T-helper 1 cell treated with Interleukin-12 subunit alpha and Interleukin-12 subunit beta and Interleukin-4 antibody, amounts not matched to agents 30 ng/mL and 1 ng/mL, for 36 hours (primary cell): ENCODE data around the gene RNFT2. TPM values are rescaled to one million over a fixed set of nuclear protein-coding genes. Genes with fewer than 3 reads are reported as not detected.

Source experiments
- intact Hi-C: fragments of 100-400 bp; cut with micrococcal nuclease; formaldehyde crosslinking; loops from one replicate; pipeline ENCODE4 v1.15.1; 2024
- total RNA-seq: library from RNA; stranded (reverse); gene quantifications from 2 replicates; pipeline ENCODE4 v1.2.3, GENCODE V29; 2022

The RNFT2 gene
- total RNA-seq: 7.5 and 10.0 TPM in 2 replicates

- intact Hi-C loops: loop anchor here (1.0 to 5.0 kb wide), 15 partner anchors 35 to 1639 kb away; partner anchors contain the start of genes FBXW8, MAP1LC3B2, MED13L and SUDS3
Observed at GRCh38 chr12:116737774-116738657, at the start of gene RNFT2, which contains the start of gene SPRING1. Gene RNFT2, plus strand, starts transcription at chr12:116738315. Its CDS starts 2,183 bp downstream, at chr12:116740498. Gene SPRING1, minus strand, starts transcription at chr12:116738069. Its CDS starts 169 bp downstream, at chr12:116737900.

- intact Hi-C loops: no loop called here
Observed at GRCh38 chr12:116689521-116689920, 48.6 kb upstream of the RNFT2 start.

DNA sequence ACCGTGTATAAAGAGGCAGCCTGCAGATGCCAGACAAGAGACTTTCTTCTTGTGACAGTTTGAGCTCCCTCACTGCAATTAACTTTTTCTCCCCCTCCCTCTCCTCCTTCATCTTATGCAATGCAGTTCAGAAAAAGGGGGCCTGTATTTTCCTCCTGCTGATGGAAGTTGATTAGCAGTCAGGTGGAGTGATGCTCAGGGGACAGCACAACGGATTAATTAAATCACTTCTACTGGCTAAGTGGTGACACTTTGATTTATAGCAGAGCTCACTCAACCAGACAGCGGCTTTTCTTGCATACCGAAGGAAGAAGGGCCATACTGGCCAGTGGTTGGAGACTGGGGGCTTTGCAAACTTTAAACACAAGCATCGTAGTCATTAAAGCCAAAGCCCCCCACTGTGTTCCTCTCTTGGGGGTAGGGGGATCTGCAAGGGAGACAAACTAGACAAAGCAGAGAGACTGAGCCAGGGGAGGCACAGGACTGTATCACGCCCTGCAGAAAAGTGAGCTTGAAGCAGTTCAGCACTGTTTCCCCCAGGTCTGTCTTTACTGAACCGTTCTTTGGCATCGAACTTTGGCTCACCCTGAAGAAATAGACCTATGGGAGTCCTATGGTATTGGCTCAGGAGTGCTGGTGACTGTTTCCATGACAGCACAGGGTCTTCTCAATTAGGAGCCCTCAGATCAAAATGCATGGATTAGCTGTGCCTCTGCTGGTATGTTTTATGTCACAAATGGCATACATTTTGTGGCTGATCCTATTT lies 48.0 kb upstream of the RNFT2 start:
- intact Hi-C loops: no loop called here

DNA sequence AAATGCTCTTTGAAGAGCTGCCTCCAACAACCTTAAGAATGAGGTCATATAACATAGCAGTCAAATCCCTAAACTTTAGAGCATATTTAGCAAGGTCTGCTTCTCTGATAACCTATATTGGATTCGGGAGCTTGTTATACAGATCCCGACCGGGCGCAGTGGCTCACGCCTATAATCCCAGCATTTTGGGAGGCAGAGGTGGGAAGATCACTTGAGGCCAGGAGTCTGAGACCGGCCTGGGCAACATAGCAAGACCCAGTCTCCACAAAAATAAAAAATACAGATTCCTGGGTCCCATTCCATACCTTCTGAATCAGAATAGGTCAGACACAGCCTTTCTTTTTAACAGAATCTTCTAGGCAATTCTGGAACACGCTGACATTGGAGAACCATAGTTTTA lies 46.9 kb upstream of the RNFT2 start:
- intact Hi-C loops: no loop called here

GRCh38 chr12:116691636-116692035 lies 46.5 kb upstream of the RNFT2 start:
- intact Hi-C loops: no loop called here

DNA sequence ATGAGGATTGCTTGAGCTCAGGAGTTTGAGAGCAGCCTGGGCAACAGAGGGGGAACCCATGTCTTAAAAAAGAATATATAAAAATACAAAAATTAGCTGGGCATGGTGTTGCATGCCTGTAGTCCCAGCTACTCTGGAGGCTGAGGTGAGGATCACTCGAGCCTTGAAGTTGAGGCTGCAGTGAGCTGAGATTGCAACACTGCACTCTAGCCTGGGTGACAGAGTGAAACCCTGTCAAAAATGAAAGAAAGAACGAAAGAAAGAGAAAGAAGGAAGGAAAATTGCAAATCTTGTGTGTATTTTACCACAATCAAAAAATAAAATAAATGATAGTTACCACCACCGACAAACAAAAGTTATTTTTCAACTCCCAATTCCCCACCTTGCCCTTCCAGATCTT lies 45.5 kb upstream of the RNFT2 start:
- intact Hi-C loops: no loop called here

- intact Hi-C loops: no loop called here
Observed at GRCh38 chr12:116693286-116694227, 44.6 kb upstream of the RNFT2 start.

DNA sequence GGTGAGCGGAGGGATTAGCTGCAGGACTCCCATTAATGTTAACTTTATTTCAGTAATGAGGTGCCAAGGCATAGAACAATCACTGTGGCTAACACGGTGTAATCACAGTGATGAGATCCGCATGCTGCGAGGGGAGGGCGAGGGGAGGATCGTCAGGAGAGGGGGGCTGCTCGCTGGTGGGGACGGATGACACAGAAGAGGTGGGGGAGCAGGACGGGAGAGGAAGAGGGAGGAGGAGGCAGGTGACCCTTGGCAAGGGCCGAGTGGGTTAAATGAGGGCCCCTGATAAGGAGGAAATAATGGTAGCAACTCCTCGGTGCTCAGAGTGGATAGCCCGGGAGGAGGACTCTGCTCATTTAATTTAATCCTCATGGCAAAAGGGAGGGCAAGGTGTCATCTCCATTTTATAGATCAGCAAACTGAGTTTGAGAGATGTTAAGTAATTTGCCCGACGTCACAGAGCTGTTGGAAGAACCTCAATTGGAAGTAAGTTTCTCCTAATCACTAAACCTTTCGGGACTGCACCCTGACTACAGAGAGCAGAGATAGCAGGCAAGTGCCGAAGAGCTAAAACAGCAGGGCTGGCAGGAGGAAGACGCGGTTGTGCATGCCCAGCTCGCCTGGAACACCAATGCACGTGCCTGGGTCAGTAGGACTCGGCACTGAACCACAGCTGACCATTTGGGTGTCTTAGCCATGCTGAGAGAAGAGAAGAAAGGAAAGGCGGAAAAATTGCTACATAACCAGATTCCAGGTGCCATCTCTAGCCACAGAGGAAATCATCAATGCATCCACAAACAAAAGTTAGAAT lies 43.3 kb upstream of the RNFT2 start:
- intact Hi-C loops: no loop called here

- intact Hi-C loops: no loop called here
Observed at GRCh38 chr12:116695464-116695725, 42.7 kb upstream of the RNFT2 start.

DNA sequence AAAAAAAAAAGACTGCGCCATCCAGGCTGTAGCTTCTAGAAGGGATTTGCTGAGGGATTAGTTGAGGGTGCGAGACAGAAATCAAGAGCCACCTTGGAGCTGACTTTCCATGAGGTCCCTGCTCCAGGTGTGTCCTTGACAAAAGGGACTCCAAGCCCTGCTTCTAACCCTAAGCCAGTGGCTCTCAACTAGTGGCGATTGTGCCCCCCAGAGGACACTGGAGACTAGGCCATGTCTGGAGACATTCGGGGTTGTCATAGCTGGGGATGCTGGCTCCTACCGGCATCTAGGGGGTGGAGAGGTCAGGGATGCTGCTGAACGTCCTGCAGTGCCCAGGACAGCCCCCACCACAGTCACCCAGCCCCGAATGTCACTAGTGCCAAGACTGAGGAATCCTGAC lies 40.8 kb upstream of the RNFT2 start:
- intact Hi-C loops: no loop called here

GRCh38 chr12:116697716-116698115 lies 40.4 kb upstream of the RNFT2 start:
- intact Hi-C loops: no loop called here

DNA sequence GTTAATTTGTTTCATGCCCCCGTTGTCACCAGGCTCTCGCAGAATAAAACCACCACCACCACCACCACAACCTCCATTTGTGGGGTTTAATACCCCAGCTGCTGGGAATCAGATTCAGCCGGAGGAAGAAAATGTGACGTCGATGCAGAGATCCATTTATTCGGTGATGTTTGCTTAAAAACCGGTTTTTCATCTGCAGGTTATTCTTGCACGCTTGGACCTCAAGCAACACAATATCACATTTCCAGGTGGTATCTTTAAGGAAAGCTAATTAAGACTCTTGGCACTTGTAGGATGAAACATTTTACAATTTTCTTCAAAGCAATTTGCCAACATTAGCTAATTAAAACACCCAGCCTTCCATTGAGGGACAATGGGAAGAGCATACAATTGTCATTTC lies 40.0 kb upstream of the RNFT2 start:
- intact Hi-C loops: no loop called here

GRCh38 chr12:116698554-116699075 lies 39.5 kb upstream of the RNFT2 start:
- intact Hi-C loops: no loop called here

DNA sequence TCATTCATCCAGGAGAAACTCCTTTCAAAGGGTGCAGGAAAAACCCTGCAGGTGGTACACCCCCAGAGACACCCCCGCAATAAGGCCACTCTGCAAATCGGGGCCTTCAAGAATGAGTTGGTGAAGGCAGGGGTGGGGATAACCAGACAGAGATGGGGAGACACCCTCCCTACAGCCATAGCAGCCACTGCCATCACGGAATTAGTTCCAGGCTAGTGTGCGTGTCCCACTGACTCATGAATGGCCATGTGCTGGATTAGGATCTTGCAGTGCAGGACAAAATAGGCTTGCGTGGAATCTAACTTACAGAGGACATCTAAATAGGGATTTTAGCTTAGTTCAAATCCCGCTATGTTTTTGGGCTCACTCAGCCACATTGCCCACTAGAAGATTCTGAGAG lies 38.0 kb upstream of the RNFT2 start:
- intact Hi-C loops: loop anchor here (5.0 to 10.0 kb wide), 4 partner anchors 182 to 887 kb away; partner anchors contain the start of gene HRK

DNA sequence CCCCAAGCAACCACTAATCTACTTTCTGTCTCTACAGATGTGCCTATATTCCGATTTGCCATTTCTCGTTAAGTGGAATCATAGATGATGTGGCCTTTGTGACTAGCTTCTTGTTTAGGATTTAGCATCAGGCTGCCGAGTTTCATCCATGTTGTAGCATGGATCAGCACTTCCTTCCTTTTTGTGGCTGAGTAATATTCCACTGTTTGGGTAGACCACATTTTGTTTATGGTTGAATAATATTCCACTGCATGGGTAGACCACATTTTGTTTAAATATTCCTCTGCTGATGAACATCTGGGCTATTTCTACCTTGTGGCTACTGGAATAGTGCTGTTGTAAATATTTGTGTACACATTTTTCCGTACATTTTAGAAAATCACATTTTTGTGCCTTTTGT lies 36.7 kb upstream of the RNFT2 start:
- intact Hi-C loops: loop anchor here (5.0 to 10.0 kb wide), 4 partner anchors 181 to 886 kb away; partner anchors contain the start of gene HRK

DNA sequence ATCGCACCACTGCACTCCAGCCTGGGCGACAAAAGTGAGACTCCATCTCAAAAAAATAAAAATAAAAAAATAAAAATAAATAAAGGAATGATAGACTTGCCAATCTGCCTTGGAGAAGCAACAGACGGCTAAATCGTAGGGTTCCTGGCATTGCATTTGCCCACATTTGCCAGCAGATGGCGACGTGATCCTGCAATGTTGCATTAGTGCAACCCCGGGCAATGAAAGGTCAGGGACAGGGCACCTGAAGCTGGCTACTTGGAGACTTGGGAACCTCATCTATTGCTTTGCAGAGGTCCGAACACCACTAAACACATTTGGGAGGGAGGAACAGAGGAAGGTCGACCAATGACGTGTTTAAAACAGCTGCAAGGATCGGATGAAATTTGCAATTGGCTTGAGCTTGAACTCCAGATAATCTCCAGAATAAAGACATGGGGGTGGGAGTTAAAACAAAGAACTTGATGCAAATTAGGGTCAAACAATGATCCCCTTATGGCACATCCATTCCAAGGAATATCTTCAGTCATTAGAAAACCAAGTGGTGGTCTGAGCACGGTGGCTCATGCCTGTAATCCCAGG lies 34.8 kb upstream of the RNFT2 start:
- intact Hi-C loops: loop anchor here (1.0 to 10.0 kb wide), 11 partner anchors 35 to 884 kb away; partner anchors contain the start of genes HRK, RNFT2 and SPRING1

- intact Hi-C loops: loop anchor here (2.0 to 10.0 kb wide), 3 partner anchors 563 to 693 kb away; no protein-coding TSS in a partner anchor
Observed at GRCh38 chr12:116707751-116708150, 30.4 kb upstream of the RNFT2 start.

DNA sequence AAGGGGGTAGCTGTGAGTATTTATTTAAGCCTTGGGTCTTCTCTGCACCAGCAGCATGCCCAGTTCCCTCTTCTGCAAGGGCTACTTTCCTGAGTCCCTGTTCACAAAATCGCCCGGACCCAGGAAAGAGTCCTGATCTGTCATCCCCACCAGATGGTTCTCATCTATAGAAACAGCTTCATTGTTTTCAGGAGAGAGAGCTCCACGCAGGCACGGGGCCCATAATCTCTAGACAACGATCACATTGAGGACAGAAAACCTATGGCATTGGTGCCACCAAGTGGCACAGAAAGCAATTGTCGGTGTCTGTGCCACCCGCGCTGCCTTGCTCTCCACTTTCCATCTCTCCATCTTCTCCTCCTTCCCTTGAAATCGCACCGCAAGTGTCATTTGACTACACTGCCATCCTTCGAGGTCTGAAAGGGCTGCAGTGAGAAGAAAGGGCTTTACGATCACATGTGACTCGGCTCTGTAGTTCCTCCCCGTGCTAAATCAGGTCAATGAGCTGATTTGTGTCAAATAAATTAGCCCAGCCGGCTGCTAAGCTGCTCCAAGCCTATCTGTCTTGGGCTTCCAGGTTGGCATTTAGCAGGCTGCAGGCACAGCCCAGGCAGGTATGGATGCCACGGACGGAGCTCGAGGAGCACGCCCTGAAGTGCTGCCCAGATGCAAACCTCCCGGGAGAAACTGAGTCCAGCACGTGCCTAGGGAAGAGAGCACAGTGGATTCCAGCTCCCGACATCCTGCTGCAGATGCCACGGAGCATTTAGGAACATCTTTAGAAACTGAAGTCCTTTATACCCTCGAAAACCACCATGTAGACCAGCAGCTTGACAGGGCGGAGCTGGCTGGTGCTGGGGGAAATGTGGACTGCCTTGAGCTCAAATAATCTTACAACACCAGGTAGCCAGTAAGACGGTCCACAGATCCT lies 29.0 kb upstream of the RNFT2 start:
- intact Hi-C loops: loop anchor here (1.0 to 10.0 kb wide), 4 partner anchors 564 to 711 kb away; no protein-coding TSS in a partner anchor
